NCI-H526 (cell line): ENCODE data around the gene POLR2F.

Experiments
- DNase-seq, 2 experiments: peaks; one replicate each; lab custom pipeline; 2025; lab: John Stamatoyannopoulos, UW

The POLR2F gene

GRCh38 chr22:38006906-38007305, 53.4 kb downstream of the POLR2F start:
- no peak for DNase-seq

- no peak for DNase-seq
Measured at GRCh38 chr22:38007330-38007902, 53.9 kb downstream of the POLR2F start.

DNA sequence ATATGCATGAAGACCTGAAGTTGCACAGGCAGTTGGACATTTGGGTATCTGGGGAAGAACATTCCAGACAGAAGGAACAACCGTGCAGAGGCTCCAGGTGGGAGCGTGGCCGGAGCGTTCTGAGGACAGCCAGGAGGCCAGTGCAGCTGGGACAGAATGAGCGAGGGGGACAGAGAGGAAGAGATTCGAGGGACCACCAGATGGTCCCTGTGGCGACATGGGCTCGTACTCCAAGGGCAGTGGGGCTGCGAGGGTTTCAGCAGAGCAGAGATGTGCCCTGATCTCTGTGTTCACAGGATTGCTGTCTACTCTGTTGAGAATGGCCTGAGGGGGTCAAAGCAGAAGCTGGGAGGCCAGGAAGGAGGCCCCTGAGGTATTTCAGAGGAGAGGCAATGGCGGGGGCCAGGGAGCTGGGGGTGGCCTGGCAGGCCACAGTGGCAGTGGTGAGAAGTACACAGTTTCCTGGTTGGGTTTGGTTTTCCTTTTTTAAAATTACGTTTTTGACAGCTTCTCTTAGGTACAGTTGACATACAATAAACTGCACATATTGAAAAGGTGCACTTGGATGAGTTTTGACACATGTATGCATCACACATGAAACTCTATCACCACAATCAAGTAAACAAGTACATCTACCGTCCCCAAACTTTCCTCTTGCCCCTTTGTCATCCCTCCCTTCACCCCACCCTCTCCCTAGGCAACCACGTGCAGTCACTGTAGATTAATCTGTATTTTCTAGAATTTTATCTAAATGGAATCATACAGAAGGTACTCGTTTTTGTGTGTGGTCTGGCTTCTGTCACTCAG, 55.7 kb downstream of the POLR2F start:
- no peak for DNase-seq

DNA sequence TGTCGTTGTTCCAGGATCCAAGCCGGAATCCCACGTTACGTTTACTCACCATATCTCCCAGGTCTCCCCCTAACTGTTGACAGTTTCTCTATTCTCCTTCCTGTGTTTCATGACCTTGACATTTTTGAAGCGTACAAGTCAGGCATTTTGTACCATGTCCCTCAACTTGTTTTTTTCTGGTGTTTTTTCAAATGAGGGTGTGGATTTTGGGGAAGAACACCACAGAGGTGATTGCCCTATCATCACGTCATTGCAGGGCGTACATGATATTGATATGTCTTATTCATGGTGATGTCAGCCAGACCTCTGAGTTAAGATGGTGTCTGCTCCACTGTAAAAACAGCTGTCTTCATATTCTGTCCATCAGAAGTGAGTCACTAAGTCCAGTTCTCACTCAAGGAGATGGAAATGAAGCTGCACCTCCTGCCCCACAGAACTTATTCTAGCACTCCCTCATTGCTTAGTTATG, 59.1 kb downstream of the POLR2F start:
- no peak for DNase-seq

GRCh38 chr22:38014083-38014482, 60.6 kb downstream of the POLR2F start:
- no peak for DNase-seq

DNA sequence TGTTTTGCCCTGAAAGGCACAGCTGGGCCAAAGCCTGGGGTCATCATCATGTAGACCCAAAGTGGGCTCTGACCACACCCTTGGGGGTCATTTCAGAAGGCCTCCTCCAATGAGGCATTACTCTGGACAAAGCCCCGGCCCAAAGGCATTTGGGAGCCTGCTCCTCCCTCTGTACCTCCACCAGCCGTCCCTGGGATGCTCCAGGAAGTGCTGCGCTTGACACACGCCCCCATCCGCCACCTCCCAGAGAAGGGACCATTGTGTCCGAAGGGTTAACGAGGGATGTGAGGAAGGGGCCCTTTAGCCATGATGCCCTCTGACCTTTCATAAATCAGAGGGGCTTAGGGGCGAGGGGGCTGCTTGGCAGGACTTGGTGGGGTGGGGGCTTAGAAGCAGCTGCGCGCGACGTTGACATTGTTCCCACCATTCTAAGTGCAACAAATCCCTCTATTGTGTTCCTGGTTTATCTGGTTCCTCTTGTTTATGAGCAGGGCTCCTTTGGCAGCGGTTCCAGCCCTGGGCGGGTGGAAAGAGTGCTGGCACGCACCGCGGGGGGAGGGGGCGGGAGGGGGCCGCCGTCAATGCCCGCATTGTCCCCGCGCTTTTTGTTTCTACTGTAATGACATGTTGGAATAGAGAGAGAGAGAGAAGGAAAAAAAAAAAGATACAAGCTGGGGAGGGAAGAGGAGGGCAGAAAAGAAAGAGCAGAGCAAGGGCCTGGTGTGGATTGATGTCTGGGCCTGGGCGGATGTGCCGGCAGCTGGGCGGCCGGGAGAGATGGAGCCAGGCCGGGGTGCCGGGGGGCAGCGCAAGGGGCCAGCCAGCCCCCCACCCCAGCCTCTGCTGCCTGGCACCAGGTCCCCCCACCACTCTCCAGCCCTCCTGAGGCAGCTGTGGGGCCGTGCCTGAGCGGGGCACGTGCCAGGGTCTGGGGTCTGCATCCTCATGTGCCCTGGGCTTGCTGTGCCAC, 63.0 kb downstream of the POLR2F start:
- DNase-seq, result no peak

DNA sequence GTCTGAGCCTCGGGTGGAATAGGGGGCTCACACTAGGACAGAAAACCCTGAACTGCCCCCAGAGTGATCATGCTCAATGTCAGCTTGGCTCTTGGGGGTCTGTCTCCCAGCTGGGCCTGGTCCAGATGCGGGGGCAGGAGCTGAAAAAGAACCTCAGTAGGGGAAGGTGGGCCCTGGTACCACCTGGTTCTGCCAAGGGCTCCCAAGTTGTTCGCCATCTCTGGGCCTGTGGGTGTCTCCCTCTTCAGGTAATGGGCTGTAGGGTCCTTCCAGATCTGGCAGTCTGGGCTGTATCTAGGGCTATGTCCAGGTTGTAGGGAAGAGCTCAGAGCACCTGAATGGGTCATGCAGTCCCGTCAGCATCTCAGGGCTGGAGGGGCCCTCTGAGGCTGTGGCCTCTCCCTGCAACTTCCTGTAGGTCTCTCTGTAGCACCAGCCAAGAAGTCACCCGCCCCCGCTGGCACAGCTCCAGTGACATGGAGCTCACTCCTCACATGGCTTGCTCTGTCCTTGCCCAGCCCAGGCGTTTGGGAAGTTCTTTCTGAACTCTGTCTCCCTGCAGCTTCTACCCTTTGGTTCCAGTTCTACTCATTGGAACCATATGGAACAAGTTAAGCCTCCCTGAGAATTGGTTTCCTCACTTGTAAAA, 63.9 kb downstream of the POLR2F start:
- DNase-seq, result no peak

- no peak for DNase-seq
Measured at GRCh38 chr22:38017939-38018885, 64.7 kb downstream of the POLR2F start.
